NOMO-1 treated with DMSO at 0.1 percent for 48 hours (cell line): Measurements from ENCODE around the gene MACROD2.

Experiments used
- DNase-seq: peaks from one replicate; lab custom pipeline; 2025; ENCODE audit not compliant: unreplicated experiment; lab: John Stamatoyannopoulos, UW

Gene MACROD2

DNA sequence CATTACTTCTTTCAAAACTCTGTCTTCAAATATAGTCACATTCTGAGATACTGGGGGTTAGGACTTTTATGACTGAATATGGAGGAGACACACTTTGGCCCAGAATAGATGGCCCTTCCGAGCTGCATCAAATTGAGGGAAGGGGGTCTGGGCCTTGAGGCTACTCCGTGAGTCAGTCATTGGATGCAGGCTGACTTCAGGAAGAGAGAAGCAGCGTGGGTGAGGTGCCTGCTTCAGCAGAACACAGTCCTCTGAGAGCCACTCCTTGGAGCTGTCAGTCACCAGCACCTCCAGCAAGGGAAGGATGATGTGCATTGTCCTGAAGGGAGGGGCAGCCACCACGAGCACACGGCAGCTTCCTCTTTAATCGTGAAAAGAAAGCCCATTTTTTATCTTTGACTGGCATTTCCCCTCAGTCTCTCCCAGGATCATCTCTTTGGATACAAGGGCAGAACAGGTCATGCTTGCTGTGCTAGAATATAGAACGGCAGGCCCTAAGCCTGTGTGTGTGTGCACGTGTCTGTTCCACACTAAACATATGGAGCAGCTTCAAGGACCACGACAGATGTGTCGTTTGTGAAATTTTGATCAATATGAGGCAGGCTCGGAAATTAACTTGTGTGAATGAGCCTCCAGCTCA, 1856.4 kb downstream of the MACROD2 start:
- no peak for DNase-seq

DNA sequence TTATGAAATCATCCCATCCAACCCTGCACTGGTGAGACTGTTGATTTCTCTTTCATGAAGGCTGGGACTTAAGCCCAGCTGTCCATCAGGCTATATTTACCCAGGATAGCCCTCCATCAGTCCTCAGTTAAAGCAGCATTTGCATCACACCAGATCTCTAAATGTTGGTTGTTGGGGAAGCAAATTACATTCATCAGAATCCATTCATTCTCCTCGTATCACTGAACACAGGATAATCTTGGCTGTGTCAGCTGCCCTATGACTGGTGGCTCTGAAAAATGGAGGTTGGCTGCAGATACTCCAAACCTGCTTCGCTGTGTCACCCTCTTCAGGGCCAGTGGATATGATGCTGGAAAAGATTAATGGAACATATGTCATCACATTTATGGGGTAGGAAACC, 1859.6 kb downstream of the MACROD2 start:
- no peak for DNase-seq

DNA sequence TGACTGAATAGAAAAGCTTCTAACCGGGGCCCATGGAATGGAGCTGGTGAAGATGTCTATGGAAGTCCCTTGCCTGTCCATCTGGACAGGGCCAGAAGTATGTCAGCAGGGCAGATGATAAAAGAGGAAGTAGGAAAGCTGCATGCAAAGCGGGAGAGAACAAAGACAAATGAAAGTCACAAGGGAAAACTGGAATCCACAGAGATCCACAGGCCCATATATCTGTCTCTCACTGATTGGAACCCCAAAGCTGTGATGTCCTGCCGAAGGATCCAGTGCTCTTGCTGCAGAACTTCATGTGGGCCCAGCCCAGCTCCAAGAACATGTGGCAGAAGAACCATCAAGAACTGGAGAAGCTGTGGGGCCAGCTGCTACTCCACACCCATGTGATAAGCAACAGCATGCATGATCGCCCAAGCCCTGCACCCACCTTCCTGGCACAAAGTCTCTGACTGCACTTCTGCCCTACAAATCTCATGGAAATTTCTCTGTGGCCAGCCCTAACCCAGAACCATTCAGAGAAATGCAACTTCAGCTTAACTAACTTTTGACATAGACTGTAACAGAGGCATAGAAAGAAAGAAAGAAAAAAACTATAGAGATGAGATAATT, 1862.0 kb downstream of the MACROD2 start:
- DNase-seq: peak; percentile 5

DNA sequence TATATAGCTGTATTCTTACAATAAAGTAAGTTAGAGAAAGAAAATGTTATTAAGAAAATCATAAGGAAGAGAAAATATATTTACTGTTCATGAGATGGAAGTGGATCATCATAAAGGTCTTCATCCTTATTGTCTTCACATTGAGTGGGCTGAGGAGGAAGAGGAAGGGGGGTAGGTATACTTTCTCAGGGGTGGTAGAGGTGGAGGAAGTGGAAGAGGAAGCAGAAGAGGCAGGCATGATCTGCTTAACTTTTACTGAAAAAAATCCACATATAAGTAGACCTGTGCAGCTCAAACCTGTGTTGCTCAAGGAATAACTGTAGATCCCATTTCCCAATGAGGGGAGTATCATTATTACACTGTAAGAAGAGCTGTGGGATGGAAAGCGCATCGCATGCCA, 1863.7 kb downstream of the MACROD2 start:
- no peak for DNase-seq

DNA sequence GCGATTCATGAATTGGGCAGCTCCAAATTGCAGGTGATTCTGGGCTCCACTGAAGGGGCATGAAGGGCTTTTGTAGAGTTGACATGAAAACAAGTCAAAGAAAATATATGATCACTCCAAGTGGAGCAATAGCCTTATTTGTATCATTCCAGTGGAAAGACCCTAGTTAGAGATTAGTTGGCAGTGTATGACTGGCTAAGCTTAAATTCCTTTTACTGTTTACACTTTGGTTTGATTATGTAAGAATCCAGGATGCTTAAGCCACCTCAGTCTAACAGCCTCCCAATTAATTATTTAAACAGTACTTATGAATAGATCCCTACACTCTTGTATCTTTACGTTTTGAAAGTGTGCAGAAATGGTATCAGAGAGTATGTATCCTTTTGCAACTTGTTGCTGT, 1865.5 kb downstream of the MACROD2 start:
- no peak for DNase-seq

DNA sequence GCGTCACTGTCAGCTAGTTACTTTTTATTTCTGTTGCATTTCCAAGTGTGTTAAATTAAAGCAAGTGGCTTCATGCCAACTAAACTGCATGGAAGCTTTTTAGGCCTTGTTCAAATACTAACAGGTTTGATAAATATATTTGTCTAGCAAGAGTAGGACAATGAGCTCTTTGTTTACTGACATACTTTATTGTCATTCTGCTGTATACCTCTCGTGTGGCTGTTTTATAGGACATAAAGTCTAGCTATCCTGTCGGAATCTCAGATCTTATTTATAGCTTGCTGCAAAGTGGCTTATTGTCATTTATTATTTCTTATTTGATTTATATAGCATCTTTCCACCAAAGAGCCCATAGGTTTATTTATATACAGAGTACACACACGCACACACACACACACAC, 1866.9 kb downstream of the MACROD2 start:
- no peak for DNase-seq

DNA sequence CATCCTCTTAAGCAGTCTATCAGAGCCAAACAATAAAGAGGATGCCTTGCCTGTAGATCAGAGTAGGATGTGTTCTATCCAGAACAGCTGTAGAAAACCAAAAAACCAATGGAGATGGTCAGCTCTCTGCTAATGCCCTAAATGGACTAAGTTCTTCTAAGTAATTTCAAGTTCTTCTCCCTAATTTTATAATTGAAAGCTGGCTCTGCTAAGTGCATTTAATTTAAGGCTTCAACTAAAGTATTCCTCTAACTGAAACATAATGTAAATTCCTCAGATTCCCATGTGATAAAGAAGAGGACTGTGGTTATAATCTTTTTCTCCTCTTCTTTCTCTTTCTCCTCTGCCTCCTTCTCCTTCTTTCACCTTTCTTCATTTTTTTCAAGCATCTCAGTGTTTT, 1868.4 kb downstream of the MACROD2 start:
- DNase-seq: no peak

DNA sequence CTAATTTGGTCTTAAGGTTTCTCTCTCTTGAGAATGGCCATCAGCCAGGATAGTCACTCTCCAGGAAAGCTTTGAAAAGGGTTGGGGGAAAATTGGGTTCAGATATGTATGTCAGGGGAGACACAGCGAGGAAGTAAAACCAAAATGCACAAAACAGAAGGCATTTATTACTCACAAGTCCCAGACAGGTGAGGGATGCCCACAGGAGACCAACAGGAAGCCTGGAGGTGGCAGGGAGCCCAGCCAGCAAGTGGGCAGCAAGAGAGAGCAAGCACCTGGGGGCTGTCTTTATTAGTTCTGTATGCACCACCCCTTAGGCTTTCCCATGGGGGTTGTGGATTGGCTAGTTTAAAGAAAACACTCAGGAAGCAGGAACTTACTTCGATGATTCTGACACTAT, 1870.2 kb downstream of the MACROD2 start:
- DNase-seq: no peak

DNA sequence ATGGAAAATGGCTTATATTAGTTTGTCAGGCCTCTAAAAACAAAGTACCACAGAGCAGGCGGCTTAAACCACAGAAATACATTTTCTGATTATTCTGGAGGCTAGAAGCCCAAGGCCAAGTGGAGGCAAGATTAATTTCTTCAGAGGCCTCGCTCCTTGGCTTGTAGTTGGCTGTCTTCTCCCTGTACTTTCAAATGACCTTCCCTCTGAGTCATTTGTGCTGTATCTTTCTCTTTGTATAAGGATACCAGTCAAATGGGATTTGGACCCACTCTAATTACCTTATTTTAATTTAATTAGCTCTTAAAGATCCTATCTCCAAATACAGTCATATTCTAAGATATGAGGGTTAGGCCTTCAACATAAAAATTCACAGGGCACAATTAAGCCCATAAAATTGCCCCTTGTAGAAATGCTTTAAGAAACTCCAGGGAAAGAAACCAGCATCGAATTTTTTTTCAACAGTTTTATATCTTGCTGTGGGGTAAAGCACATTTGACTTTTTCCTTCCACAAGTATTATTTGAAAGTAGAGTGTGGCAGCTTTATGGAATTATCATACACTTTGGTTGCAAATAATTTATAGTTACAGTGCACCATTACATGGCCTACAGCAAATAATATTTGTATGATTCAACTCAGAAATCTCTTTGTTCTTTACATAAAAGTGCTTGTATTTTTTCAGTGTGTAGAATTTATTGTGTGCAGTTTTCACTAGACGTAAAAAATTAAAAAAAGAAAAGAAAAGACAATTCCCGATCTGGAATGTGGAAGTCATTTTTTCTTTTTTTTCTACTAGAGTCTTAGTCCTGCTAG, 1871.8 kb downstream of the MACROD2 start:
- no peak for DNase-seq

DNA sequence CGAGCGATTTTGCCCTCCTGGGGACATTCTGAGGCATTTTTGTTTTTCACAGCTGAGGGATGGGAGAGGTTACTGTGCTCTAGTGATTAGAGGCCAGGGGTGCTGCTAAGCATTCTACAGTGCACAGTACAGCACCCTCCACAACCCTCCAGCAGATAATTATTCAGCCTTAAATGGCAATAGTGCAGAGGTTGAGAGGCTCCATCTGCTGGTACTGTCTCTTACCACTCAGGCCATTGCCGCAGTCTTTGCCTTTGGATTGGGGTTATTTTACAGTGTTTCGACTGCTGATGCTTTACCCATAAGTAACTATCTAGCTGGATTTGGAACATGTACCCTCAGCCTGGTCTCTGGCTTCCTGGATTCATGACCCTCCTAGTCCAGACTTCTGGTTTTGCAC, 1872.6 kb downstream of the MACROD2 start:
- no peak for DNase-seq

DNA sequence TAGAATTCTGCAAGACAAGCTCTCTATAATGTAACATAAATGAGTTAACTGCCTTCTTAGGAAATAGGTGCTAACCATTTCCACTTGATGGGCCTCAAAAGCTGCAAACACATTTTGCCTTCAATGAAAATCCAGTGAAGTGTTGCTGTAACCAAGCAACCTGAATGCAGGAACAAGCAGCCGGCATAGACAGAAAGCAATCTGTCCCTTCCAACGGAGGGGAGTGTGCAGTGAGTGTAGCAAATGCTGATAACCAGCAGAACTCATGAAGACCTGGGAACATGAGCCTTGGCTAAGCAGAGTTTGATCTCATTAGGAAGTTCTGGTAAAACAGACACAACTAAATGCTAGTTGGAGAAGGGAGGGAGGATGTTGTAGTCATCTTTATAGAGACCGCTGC, 1880.1 kb downstream of the MACROD2 start:
- DNase-seq: no peak

DNA sequence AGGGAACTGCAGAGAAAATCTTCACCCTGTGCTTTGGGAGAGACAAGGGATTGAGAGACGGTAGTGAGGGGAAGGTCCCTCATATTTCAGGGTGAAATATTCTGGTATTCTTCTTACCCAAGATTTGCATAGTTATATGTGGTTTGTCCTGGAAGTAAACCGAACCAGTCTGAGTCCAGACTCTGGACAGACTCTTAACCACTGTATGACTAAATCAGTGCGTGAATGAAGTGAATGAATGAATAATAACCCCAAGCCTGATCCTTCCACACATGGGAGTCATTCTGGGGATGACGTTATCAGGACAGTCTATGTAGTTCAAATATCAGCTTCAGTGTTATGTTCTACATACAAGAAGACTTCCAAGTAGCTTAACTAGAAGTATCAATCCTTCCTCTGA, 1887.2 kb downstream of the MACROD2 start:
- DNase-seq: no peak

DNA sequence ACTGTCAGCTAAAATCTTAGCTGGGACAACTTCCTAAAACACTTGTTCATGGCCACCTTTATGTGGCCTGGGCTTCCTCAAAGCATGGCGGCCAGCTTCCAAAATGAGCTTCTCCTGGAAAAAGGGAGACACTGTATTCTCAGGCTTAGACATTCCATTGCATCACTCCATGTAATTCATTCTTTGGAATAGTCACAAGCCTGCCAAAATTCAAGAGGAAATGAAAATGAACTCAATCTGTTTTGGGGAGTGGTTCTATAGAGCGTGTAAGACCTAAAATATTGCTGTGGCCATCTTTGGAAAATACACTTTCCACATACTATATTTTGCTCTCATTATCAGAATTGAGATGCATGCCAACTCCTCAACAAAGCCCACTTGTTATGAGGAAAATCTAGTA, 1890.9 kb downstream of the MACROD2 start:
- DNase-seq: no peak

DNA sequence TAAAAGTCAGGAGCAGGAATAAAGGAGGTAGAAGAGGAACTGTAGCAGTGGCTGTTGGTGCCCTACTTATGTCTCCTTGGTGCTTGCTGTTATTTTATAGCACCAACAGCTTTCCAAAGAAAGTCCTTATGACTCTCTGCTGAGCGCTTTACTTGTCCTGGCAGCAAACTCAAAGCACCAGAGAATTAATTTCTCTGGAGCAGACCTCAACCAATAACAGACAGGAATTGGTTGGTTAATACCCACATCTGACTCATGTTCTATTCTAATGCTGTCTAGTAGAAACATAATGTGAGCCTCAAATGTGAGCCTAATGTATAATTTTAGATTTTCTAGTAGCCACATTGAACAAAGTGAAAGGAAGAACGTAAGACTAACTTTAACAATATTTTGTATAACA, 1892.1 kb downstream of the MACROD2 start:
- DNase-seq: no peak

DNA sequence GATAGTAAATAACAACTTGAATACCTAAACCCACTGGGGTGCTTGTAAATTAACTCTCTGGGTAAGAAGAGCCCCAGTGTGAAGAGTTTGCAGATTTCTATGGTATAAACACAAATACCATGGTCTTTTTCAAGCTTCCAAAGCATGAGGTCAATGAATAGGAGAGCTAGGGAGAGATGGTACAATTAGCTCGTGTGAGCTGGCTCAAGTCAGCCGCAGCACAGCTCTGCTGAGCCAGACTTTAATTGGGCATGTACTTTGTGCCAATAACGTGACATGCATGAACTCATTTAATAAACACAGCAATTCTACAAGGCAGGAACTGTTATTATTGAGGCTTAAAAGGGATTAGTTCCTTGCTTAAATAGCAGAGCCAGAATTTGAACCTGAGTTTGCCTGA, 1893.7 kb downstream of the MACROD2 start:
- DNase-seq: no peak

DNA sequence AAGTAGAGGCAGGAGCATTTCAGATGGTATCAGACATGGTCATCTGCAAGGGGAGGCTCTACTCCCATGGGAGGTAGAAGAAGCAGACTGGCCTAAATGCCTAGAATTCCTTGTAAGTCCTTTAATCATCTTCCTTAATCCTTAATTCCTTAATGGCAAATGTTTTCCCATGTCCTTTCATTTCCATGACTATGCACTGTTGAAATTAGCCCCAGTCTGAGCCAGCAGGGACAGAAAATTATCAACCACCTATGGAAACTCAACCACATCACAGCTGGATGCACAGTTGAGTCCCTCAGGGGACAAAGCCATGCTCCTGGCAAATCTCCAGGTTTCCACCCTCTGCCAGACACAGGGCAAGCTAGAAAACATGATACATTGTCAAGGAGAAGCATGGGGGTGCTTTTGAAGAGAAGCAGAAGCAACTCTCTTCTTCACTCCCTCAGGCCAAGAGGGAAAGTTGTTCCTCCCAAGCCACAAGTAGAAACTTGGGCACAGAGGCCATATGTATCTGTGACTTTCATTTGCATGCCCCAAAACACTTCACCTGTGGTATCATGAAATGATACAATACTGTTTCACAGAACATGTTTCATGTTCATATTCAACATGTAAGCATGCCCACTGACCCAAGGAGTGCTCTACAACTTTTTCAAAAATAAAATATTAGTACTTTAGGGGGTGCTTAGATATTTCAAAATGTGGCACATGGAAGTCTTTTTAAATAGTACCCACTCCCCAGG, 1894.4 kb downstream of the MACROD2 start:
- no peak for DNase-seq

DNA sequence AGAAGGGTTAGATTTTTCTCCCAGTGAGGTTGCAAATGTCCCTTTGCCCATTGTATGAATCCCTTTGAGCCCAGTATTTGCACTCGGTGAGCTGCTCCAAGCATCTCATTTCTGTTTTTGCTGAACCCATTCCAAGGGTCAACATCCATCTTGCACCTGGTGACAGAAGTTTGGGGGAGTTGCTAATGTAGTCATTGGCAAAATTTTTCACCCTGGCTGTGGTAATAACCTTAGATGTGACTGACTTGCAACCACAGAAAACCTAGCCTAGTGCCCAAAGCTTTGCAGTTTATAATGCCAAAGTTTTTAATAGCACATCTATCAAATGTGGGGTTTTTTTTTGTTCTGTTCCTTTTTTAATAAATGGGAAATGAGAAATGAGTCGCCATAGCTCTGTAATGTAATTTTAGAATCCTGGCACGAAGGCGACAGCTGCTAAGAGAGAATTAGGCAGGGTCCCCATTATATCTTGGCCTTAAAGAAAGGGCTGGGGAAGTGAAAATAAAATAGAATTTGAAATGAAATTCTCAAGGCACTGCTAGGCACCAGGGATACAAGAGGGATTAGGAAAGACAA, 1895.2 kb downstream of the MACROD2 start:
- no peak for DNase-seq

DNA sequence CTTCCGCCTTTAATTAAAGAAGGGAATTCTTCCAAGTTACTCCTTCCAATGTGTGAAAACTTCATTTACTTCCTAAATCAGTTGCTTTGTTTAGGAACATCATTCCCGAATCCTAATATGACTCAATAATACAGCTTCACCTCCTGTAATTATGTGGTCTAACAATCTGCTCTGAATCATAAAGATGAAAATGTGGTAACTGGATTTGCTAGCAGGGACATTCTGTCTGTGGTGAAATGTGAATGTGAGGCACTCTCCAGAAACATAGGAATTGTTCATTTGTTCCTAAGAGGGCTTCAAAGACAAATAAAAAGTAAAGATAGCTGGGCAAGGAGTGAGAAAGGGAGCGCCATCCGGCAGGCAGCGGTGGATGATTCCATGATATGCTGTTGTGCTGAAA, 1899.8 kb downstream of the MACROD2 start:
- no peak for DNase-seq

DNA sequence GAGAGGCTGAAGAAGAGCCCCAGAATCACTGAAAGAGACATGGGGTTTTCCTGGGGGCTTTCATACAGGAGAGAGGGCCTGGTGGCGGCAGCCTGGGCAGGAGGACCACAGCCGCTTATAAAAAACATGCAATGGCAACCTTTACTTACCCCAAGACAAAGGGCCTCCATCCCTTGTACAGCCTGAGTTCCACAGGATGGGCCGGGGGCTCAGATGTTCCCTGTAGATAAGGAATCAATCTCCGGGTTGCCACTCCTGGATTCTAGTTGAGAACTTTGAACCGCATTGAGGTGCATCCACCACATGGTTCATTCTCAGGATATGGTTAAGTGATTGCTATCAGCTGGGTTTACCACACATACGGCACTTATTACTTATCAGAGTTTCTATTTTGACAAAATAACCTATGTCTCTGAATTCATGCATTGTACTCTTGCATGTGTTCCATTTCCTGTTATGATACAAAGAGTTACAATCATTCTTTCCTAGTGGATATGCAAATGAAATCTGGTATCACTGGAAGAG, 1900.3 kb downstream of the MACROD2 start:
- no peak for DNase-seq

DNA sequence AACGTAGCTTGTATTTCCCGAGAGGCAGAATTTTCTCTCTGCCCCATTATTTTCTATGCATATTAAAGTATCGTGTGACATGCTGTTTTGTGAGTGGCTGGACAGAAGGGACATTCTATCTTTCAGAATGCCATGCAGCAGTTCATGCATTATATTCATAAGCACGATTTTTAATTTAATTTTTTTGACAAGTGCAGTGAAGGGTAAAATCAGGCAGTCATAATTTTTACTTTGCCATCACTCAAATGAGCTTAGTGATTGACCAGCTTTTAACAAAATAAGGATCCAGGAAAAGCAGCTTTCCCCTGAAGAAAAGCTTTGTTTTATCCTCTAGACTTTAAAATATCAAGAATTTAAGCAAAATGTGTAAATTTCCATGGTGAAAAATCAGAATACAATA, 1904.7 kb downstream of the MACROD2 start:
- no peak for DNase-seq

DNA sequence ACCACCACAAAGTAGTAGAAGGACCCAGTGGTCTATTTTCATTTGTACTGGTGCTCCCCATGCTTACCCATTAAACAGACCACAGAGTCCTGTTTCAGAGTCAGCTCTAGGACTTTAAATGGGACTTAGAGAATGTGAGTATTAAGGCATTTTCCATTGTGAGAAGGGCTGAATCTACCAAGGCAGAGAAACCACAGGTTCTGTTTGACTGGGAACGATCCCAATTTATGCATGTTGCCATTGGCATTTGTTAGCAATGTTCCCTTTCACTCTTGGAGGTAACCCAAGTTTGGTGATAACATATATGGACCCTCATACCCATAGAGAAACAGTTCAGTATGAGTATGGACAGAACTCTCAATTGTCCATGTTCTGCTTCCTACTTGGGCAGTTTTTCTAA, 1905.1 kb downstream of the MACROD2 start:
- DNase-seq: no peak
